CD4-positive, alpha-beta T cell treated with Interleukin-15 for 1 hour (primary cell): ENCODE results near the gene JOSD2.

Experiments used
- DNase-seq: peaks from one replicate; pipeline ENCODE4 v3.0.0-alpha.2; 2020

Gene JOSD2

DNA sequence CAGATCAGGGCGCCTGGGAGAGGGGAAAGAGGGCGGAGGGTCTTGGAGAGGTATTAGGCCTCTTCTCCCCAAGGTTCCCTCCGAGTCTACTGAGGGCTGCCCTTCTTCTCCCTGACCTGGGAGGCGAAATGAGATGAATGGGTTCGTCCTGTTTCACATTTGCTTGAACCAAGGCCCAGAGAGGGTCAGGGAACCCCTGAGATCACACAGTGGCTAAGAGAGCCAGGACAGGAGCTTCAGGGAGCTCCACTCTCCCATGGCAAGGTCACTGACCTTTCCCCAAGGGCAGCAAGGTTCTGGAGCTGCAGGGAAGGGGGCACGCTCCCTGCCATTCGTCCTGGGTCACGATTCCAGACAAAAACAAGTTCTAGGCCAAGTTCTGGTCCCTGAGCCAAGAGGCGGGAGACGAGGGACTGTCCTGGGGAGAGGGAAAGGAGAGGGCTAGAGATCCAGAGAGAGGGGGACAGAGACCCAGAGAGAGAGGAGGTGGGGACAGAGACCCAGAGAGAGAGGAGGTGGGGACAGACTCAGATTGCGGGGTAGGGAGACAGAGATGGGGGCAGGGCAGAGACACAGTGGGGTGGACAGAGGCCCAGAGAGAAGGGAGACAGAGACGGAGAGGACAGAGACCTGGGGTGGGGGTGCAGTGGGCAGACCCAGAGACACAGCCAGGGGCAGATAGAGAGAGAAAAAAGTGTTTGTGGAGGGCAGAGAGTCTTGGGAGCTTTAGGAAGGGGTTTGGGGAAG, 2.2 kb upstream of the JOSD2 start:
- no peak for DNase-seq

DNA sequence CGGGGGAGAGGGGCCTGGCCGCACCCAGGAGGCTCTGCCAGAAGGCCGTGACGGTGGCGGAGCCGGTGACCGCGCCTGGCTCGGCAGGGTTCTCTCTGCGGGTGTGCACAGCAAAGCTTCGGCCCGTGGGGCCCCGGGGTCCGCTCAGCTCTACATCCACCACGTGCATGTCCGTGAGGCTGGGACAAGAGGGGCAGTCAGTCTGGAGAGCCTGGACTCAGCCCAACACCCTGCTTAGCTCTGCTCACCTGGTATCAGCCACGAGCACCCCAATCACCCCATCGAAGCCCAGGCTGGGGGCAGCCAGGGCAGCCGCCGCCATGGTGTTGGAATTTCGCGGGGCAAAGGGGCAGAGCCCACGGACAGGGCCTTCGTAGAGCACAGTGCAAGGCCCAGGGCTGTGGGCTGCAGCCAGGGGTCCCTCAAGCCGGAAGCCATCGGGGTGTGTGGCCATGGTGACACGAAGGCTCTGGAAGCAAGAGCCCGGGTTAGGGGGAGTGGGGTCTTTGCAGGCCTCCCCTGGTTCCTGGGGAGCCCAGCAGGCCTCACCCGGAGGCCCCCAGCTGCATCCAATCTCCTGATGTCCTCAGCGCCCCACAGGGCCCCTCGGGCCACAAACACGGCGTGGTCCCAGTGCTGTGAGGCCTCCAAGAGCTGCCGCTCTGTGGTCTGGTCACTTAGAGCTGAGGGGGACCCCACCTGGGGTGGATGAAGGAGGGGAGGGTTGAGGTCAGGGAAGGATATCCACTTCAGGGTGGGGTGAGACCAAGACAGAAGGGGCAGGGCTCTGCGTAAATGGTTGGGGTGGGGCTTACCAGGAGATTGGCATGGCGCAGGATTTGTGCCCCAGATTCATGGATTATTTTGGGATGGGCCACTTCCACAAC, 1.4 kb upstream of the JOSD2 start:
- DNase-seq, result no peak

DNA sequence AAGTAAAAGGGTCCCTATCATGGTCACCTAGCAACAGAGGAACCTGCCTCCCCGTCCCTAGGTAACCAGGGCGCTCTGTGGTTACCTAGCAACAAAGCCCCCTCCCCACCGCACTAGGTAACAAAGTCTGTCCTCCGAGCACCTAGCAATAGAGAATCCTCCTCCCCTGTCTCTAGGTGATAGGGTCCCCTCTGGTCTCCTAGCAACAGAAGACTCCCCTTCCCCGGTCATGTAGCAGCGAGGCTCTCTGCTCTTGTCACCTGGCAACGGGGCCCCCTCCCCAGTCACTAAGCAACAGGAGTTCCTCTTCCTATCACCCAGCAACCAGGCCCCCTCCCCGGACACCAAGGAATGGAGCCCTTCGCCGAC, 307 bp downstream of the JOSD2 start:
- no peak for DNase-seq

DNA sequence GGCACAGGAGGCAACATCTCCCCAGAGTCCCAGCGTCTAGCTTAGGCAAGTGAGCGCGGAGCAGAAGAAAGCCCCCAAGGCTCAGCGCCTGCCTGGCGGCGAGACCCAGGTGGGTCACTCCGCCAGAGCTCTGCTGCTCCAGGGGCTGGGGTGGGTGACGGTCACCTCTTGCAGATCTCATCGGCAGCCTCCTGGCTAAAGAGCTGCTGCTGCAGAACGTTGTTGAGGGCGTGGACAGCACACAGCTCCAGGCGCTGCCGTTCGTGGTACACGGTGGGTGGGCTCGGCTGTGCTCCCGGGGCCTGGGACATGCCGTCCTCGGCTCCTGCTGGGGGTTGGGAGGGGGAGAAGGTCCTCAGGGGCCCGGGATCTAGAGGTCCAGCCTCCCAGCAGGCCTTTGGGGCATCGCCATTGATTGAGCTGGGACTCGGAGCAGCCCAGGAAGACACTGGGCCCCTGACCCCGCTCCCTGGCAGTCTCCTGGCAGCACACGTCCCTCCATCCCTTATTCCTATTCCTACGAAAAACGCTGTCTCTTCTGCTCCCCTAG, 795 bp downstream of the JOSD2 start:
- DNase-seq, result no peak

DNA sequence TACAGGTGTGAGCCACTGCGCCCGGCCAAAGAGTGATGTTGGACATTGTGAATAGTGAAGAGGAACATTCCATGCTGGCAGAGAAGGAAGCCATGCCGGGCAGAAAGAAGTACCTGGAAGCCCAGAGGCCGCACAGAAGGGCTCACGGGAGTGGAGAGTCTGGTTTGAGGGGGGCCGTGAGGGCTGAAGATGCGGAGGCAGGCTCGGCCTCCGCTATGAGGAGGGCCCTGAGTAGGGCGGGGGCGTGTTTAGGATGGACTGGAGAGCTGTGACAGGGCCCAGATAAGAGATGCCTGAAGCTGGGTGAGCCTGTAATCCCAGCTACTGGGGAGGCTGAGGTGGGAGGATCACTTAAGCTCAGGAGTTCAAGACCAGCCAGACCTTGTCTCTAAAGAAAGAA, 1.6 kb downstream of the JOSD2 start:
- DNase-seq, result no peak

DNA sequence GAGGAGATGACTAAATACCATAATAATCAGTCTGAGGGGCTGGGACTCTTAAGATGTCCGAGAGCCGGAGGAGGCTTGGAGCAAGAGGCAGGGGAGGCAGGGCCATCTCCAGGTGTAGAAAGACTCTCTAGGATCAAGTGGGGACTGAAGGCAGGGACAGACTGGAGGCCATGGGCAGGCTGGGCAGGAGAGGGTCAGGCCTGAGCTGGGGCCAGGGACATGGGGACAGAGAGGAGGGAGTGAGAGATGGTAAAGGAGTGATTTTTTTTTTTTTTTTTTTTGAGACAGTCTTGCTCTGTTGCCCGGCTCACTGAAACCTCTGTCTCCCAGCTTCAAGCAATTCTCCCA, 2.2 kb downstream of the JOSD2 start:
- no peak for DNase-seq

DNA sequence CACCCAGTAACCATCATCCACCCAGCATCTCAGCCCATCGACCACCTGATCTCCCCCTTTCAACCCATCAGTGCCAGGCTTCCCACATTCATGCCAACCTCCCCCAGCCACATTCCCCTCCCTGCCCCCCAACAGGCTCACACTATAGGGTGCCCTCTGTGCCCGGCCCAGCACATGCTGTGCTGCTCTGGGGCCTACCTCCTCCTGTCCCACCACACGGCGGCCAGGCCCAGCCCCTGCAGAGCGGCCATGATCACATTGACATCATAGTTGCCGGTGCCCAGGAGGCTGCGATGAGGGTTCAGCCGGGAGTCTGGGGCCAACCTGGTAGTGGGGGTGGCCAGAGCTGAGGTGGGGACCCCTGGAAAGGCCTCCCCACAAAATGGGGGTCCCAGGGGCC, 3.6 kb downstream of the JOSD2 start:
- no peak for DNase-seq

DNA sequence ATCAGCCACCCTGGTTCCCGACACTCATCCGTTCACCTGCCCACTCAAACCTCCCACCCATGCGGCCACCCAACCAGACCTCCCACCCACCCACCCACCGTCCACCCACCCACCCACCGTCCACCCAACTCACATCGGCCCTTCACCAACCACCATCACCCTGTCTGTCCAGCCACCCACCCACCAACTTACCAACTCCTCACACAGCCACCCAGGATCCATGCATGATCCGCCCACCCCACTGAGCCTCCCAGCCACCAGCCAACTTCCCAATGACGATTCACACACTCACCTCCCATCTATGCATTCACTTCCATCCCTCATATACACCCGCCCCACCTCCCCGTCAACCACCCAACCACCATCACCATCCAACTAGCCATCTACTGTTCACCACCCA, 4.3 kb downstream of the JOSD2 start:
- DNase-seq, result no peak

DNA sequence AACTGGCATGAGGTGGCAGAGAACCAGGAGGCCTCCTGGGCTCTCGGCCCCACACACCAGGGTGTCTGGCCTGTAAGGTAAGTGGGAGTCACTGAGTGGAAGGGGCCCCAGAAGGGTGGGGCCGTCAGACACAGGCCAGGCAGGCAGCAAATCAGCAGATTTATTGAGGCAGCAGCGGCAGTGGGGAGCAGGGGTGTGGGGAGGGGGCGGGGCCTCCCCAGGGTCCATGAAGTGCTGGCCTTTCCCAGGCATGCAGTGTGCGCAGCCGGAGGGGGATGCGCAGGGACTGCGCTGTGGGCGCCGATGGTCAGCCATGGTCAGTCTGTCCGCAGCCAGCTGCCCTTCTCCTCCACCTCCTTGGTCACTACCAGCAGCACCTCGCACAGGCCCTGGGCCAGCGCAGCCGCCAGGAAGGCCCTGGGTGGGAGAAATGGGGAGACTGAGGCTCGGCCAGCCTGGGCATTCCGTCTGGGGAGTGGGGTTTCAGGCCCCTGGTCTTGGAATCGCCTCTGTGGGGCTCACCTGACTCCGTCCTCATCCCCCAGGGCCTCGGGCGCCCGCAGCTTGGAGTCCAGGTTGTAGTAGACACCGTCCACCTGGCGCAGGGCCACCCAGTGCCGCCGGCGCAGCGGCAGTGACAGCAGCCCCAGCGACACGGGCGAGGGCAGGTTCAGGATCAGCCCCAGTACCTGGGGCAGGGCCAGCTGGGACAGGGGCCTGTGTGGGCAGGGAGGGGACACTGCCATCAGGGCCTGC, 5.0 kb downstream of the JOSD2 start:
- DNase-seq, result no peak

DNA sequence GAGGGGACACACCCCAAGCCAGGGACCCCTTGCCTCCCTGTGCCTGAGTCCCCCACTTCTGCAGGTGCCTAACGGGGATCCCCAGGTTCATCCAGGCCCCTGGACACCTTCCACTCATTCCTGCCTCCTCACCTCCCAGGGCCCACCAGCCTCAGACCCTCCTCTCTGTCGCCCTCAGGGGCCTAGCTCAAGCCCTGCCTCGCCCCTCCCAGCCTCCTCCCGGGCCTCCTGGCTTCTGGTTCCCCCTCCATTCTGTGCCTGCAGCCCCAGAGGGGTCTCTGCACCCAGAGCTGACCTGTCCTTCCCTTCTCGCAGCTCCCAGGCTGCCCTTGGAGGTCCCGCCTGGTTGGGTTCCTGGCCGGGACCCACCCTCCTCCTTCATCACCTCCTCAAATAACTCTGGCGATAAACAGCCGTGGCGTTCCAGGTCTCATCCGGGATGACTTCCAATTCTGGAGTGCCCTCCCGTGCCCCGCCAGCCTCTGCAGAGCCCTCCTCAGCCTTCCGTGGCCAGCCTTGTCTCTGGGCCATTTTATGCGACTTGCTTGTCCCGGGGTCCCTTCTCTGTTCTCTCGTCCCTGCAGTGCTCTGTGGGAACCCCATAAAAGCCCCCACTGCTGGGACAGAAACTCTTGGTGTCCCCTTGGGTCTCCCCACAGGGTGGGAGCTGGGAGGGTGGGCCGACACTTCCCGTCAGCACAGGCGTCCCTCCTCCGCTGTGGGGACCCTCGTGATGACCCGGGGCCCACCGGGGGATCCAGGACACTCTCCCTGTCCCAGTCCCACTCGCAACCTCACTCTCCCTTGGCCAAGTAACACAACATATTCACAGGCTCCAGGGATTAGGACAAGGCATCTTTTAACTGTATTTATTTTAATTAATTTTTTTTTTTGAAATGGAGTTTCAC, 9.2 kb downstream of the JOSD2 start:
- no peak for DNase-seq

DNA sequence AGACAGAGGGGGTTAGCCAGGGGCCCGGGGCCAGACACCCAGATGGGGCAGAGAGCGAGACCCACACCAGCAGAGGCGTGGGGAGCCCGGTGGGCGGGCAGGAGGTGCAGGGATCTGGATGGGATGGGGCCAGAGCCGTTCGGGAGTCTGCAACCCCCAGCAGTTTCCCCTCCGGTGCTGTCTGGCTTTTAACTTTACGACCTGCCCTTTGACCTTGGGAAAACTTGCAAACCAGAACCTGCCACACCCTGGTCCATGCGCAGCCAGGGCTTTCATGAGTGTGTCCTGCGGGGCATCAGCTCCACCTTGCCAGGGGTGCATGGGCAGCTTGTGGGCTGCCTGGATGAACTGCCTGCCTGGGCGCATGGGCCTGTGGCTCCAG, 9.8 kb downstream of the JOSD2 start:
- DNase-seq, result no peak

DNA sequence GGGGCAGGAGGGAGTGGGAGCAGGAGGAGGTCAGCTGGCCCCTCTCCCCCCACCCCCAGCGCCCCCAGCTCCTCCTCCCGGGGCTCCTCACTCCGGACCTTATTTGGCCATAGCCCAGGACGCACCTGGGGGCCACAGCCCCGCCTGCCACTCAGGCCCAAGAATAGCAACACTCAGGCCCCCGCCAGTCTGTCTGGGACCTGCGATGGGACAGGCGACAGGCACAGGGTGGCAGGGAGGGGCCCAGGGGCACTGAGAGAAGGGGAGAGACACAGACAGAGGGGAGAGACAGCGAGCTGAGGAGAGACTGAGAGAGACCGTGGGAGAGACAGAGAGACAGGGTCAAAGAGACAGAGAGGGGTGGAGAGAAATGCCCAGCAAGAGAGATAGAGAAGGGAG, 10.2 kb downstream of the JOSD2 start:
- DNase-seq, result no peak

DNA sequence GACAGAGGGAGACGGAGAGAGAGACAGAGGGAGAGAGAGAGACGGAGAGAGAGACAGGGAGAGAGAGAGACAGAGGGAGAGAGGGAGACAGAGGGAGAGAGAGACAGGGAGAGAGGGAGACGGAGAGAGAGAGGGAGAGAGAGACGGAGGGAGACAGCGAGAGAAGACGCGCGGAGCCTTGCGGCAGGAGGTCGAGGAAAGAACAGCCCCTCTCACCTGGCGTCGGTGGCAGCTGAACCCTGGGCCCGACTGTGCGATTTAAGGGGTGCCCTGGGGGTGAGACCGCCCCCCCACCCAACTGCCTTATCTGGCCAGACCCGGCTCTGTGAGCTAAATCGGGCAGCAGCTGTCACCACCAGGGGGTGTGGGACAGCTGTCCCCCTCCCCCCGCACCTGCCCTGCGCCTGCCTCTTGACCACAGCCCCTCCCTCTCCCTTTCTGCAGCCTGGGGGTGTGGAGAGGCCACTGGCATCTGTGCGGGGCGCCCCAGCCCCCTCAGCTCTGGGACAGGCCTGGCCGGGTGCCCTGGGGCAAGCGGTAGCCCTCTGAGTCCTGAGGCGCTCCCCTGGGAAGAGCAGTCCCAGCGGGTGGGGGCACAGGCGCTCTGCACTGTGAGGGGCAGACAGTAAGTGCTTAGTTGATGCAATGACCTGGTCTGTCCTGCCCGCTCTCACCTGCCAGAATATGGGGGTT, 10.8 kb downstream of the JOSD2 start:
- no peak for DNase-seq

DNA sequence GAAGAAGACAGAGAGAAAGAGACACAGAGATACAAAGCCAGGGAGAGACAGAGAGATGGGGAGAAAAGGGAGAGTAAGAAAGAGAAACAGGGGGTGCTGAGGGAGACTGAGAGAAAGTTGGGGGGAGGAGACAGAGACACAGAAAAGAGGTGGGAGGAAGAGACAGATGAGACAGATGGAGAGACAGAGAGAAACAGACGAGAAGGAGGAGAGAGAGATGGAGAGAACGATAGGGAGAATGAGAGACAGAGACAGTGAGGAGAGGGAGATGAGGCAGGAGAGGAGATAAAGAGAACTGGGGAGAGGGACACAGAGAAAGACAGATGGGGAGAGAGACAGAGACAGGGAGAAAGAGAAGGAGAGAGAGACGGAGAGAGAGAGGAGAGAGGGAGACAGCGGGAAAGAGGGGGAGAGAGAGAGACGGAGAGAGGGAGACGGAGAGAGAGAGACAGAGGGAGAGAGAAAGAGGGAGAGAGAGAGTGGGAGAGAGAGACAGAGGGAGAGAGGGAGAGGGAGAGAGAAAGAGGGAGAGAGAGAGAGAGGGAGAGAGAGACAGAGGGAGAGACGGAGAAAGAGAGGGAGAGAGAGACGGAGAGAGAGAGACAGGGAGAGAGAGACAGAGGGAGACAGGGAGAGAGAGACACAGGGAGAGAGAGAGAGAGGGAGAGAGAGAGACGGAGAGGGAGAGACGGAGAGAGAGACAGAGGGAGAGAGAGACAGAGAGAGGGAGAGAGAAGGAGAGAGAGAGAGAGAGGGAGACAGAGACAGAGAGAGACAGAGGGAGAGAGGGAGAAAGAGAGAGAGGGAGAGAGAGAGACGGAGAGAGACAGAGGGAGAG, 12.6 kb downstream of the JOSD2 start:
- no peak for DNase-seq

DNA sequence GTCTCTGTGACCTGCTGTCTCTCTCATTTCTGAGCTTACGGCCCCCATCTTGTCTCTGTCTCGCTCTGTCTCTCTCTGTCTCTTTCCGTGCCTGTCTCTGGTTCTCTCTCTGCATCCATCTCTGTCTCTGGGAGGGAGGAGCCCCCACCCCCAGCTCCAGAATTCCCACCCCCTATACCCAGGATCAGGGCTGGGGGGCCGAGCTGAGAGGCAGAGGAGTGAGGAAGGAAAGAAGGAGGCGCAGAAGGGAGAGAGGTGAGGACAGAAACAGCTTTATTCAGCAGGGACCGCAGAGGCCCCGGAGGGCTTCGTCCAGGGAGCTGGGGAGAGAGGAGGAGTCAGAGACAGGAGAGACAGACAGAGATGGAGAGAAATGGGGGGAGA, 14.0 kb downstream of the JOSD2 start:
- DNase-seq, result no peak

DNA sequence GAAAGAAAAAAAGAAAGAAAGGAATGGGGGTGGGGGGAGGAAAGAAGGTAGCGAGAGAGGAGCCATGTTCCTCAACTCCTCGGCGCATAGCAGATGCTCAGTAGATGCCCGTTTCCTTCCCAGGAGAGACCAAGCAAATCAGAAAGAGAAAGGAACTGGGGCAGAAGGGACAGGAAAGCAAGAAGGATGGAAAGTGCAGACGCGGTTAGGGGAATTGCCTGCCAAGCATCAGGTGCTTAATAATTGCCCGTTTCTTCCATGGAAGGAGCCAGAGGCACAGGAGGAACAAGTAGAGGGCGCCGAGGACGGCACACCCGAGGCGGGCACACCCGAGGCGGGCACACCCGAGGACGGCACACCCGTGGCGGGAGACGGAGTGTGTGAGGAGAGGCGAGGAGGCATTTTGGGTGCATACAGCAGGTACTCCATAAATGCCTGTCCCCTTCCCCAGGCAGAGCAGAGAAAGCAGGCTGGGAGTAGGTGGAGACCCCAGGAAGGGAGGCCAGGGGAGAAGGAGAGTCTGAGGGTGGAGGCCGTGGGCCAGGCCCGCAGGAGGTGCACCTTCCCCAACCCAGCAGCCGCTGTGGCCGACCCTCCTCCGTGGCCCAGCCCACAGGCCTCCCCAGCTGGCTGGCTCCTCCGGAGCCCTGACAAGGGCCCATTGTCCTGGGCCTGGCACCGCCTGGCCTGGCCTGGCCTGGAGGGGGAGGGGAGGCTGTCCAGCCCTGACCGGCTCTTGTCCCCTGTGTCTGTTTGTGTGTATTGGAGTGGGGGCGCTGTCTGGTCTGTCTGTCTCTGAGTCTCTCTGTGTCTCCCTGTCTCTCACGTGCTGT, 14.6 kb downstream of the JOSD2 start:
- DNase-seq, result no peak

DNA sequence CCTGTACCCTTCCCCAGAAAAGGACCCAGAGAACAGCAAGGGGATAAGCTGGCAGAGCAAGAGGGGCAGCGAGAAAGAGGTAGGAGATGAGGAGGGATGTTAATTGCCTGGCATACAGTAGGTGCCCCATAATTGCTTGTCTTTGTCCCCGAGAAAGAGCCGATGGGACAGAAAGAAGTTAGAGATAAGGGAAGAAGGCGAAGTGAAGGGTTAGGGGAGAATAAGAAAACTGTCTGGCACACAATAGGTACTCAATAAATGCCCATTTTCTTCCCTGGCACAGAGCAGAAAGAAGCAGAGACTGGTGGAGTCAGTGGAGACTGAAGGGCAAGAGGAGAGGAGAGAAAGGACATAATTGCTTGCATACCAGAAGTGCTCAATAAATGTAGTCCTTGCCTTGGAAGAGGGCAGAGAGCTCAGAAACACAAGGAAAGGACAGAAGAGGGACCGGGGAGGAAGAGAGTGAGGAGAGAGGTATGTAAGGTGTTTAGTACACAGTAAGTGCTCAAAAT, 15.9 kb downstream of the JOSD2 start:
- no peak for DNase-seq

DNA sequence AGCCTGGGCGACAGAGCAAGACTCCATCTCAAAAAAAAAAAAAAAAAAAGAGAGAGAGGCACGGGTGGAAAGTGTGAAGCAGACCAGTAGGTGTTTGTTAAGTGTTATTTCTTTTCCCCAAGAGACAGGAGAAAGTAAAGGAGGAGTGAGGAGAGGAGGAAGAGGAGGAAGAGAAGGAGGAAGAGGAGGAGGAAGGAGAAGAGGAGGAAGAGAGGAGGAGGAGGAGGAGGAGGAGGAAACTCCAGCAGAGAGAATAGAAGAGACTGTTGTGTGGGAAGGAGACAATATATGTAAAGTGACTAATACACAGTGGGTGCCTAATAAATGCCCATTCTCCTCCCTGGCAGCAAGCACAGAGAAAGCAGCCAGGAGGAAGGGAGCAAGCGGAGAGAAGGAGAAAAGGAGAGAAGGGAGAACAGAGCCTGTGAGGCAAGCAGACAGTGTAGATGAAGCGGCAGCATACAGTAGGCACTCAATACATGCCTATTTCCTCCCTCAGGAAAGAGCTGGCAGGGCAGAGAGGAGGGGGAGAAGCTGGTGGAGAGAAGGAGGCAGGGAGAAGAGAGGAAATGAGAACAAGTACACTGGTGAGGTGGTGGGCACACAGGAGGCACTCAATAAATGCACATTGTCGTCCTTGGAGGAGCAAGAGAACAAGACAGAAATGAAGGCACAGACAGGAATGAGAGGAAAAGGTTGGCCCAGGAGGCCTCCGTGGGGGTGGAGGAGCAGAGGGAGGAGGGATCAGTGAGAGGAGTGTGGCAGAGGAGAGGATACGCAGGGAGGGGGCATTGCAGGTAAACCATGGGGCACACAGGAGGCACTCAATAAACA, 16.6 kb downstream of the JOSD2 start:
- no peak for DNase-seq

DNA sequence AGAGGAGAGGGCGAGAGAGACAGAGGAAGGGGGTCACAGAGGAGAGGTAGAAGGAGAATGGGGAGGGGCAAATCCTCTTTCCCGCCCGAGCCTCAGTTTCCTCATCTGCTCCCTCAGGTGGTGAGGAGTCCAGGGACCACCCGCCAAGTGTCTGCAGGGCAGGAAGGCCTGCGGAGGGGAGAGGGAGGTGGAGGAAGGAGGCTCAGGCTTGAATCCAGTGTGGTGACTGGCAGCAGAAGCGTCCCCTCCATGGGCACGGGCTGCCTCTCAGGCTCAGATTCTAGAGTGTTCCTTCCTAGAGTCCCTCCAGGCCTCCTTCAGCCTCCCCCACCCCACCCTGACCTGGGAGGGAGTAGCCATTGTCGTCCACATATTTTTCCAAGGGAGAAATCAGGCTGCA, 17.8 kb downstream of the JOSD2 start:
- no peak for DNase-seq
